GM20000 (cell line): ENCODE results near the gene CAPN15.
"Not testable (repeated sequence)": the region's sequence is repeated elsewhere in the genome, so short reads cannot be mapped to it uniquely, and the experiment has no call there.

Experiments used
- DNase-seq: peaks from one replicate; pipeline ENCODE4 v3.0.0; 2012; ENCODE audit warnings: low spot score
- CTCF ChIP-seq: IDR thresholded peaks from 2 replicates; pipeline ENCODE4 v1.5.1; 2012; ENCODE audit warnings: mild to moderate bottlenecking, control low read depth; ENCODE audit errors: extremely low read depth, missing control alignments

Gene CAPN15

DNA sequence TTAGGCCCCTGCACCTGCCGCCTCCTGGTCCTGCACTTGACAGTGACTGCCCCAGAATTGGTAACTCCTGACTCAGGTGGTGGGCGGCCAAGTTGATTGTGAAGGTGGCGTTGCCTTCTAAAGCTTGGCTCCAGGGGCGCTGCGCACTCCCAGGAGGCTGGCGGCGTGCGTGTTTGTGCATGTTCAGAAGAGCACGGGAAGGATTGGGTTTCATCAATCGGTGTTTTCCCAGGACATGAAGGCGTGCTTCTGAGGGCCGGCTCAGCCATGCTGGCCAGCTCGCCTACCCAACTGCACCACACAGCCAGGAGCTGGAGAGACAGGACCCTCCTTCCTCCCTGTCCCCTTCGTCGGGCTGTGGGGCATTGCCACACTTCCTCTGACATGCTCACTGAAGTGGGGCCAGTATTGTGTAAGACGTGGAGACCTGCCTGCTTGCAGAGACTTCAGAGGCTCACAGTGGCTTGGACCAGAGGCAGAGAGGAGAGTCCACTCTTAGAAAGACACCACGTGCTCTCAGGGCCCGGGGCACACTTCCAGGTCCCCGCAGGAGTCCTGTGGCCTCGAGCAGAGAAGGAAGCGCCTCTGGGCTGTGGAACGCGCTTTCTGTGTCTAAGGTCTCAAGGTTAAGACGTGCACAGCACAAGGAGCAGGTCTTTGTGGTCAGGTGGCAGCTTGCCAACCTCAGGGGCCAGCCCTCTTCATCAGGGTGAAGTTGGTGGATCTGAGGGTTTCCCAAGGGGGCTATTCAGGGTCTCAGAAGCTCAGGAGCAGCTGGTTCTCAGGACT is 65.2 kb downstream of the CAPN15 start:
- no peak for DNase-seq
- no peak for TF ChIP-seq CTCF

DNA sequence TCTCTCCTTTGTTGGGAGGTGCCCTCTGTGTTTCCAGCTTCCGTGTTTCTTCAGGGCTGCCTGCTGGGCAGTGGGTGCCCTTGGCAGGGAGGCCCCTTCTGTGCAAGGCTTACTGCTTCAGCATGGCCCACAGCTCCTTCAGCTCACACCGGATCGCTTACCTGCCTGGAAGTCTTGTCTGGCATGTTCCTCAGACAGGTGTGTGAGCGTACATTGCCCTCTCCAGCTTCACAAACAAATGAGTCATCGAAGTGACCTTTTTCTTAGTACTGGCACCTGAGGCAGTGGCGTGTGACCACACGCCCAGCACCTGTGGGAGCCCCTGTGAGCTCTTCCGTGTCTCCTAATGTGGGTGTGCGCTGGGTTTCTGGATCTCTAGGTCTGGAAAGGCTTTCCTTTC is 65.9 kb downstream of the CAPN15 start:
- TF ChIP-seq CTCF, result no peak

DNA sequence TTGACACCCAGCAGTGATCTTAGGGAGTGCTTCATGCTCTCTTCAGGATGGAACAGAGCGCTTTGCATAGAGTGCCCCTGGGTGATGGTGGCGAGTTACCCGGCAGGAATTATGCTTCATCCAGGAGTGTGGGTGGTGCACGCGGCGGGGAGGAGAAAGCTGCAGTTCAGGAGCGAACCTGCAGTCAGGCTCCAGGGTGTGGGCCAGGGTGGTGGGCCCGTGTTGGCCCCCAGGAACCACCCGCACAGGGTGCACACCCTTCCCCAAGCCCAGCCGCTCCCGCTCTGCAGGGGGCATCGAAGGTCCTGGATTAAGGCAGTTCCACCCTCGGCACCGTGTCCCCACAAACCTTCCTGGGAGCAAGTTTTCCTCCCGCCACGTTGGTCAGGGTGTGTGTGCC is 66.3 kb downstream of the CAPN15 start:
- TF ChIP-seq CTCF, result no peak
- DNase-seq, result no peak

More for the DNA sequence above, 65.9 kb downstream of the CAPN15 start:
- DNase-seq, result no peak

DNA sequence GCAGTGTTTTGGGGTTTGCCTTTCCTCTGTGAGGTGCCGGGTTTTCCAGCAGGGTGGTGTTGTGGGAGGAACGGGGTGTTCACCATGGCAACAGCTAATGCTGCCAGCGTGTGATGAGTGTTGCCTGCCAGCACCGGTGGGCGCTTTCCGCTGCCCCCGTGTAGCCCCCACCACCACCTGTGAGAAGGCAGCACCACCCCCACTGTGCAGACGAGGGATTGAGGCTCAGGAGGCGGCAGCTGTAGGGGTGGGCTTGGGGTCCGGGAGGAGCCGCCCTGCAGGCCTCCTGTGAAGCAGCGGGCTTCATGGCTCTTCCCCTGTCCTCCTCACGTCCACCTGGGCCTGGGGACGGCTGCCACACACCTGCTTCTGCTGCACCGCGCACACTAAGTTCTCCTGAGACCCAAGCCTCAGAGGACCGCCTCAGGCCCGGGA is 67.6 kb downstream of the CAPN15 start:
- DNase-seq, result no peak

GRCh38 chr16:595942-596735 is 68.6 kb downstream of the CAPN15 start:
- no peak for TF ChIP-seq CTCF
- DNase-seq, result no peak

More for the DNA sequence above, 67.6 kb downstream of the CAPN15 start:
- no peak for TF ChIP-seq CTCF

GRCh38 chr16:596736-597060 is 69.2 kb downstream of the CAPN15 start:
- no peak for DNase-seq

GRCh38 chr16:597655-598054 is 70.1 kb downstream of the CAPN15 start:
- not testable (repeated sequence) for DNase-seq

More at GRCh38 chr16:596736-597060, 69.2 kb downstream of the CAPN15 start:
- TF ChIP-seq CTCF, result no peak
